ENCODE measurements around the gene ATXN1.
"Not testable (repeated sequence)": the region's sequence is repeated elsewhere in the genome, so short reads cannot be mapped to it uniquely, and the experiment has no call there.

ATXN1 gene

GRCh38 chr6:16470502-16471221 lies 290.6 kb downstream of the ATXN1 start:
- DNase-seq: no peak

DNA sequence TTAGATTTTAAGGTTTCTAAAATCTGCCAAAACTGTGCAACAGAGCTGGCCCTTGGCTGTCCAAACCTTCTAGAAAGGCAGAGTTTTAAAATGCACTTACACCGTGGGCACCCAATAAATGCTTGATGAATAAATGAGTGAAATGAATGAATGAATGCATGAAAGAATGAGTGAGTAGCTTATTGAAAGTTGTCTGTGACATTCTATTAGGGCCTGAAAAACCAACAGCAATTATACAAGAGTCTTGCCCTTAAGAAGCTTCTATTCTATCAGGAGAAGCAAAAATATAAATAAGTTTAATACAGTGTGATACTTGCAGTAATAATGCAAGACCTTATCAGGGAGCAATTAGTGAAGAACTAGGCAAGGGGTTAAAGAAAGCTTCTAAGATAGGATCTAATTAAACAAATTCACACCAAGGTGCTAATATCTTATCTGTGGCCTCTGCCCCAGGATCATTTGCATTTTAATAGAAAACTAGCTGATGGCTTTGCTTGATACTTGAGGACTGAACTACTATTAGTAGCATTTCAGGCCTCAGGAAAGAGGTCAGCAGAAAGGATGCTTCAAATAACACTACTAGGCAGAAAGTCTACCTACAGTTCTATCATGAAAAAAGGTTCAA lies 292.2 kb downstream of the ATXN1 start:
- no peak for DNase-seq

GRCh38 chr6:16466800-16467553 lies 294.3 kb downstream of the ATXN1 start:
- DNase-seq: no peak

DNA sequence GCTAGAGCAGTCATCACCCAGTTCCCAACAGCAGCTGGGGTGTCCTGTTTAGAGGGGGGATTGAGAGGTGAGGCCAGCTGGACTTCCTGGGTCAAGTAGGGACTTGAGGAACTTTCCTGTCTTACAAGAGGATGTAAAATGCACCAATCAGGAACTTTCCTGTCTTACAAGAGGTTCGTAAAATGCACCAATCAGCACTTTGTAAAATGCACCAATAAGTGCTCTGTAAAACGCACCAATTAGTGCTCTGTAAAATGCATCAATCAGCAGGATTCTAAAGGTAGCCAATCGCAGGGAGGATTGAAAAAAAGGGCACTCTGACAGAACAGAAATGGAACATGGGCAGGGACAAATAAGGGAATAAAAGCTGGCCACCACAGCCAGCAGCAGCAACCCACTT lies 297.2 kb downstream of the ATXN1 start:
- DNase-seq: no peak

DNA sequence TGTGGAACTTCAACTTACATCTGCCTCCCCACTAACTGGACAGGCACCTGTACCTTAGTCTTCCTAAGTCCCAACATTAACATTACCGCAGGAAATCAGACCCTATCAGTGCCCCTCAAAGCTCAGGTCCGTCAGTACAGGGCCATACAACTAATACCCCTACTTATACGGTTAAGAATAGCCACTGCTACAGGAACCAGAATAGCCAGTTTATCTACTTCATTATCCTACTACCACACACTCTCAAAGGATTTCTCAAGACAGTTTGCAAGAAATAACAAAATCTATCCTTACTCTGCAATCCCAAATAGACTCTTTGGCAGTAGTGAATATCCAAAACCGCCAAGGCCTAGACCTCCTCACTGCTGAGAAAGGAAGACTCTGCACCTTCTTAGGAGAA lies 298.0 kb downstream of the ATXN1 start:
- not testable (repeated sequence) for DNase-seq

- DNase-seq: peak; percentile 53 to 56 (median 55)
Measured at GRCh38 chr6:16461491-16461890, 299.8 kb downstream of the ATXN1 start.

- DNase-seq: not testable (repeated sequence)
Measured at GRCh38 chr6:16459472-16459871, 301.8 kb downstream of the ATXN1 start.

DNA sequence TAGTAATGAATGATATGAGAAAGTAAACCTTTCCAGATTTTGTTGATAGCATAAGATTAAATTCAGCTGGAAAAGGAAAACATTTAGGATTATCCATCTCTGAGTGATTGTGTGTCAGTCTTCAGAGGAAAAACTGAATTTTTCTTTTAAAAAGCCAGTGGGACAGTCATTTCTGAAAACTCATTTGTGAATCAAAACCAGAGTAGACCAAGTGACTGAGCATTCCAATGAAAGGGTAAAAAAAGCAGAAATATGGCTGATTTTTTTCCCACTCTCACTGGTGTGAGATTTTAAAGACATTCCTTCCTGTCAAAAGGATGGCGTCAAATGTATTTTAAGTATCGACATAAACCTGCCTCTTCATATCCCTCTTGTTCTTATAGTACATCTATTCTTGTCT lies 308.9 kb downstream of the ATXN1 start:
- no peak for DNase-seq

- DNase-seq: no peak
Measured at GRCh38 chr6:16450821-16451220, 310.4 kb downstream of the ATXN1 start.

- no peak for DNase-seq
Measured at GRCh38 chr6:16450285-16450684, 311.0 kb downstream of the ATXN1 start.

- no peak for DNase-seq
Measured at GRCh38 chr6:16446273-16446672, 315.0 kb downstream of the ATXN1 start.

- DNase-seq: no peak
Measured at GRCh38 chr6:16442031-16442430, 319.2 kb downstream of the ATXN1 start.

DNA sequence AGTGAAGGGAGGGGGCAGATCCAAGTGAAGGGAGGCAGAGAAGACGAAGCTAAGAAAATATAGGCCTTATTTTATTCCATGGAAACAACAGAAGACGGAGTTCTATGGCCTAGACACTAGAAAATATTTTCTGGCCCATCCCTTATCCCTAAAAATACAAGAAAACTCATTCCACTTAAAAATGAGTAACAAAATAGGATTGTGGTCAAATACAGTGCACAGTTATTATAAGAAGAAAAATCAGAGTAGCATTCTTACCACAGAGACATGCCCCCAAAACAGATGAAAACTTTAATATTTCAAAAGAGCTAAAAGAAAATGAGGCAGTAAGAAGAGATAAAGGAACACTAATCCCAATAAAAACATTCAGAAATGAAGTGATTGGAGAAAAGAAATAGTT lies 320.0 kb downstream of the ATXN1 start:
- DNase-seq: no peak

GRCh38 chr6:16440636-16441212 lies 320.5 kb downstream of the ATXN1 start:
- no peak for DNase-seq

DNA sequence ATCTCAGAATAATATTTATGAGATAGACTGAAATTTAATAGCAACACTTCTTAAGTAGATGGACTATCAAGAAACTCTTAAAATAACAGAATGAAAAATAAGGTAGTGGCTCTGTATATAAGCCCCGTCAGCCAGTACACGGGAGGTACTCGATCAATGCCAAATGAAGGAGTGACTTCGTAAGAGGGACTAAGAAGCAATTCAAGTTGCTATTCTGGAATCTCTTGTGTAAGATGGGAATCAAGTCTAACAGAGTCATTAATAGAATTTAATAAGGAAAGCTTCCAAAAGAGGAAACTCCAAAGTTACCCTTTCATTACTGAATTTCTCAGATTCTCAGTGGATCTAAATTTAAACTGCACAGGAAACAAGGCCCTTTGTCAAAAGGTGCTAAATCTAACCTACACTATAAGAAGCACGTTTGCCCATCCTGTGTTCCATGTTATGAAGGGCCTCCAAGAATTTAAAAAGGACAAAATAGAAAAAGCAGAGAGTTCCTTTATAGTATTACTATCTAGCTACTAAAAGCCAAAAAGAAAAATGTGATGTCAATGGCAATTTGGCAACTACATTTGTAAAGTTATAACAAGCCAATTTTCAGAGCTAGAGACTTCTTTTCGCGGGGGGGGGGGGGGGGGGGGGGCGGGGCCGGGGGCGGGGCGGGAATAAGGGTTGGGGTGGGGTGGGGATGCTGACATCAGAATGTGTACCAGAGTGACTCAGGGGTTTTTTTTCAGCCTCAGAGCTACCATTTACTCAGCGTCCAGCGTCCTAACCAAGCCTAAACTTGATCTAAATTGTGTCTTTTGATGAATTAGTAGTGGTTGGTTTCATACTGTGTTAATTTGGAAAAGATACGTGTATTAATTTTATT lies 322.3 kb downstream of the ATXN1 start:
- peak; percentile 59 to 75 (median 72) for DNase-seq

GRCh38 chr6:16437984-16438383 lies 323.3 kb downstream of the ATXN1 start:
- no peak for DNase-seq

- DNase-seq: no peak
Measured at GRCh38 chr6:16437095-16437494, 324.2 kb downstream of the ATXN1 start.

DNA sequence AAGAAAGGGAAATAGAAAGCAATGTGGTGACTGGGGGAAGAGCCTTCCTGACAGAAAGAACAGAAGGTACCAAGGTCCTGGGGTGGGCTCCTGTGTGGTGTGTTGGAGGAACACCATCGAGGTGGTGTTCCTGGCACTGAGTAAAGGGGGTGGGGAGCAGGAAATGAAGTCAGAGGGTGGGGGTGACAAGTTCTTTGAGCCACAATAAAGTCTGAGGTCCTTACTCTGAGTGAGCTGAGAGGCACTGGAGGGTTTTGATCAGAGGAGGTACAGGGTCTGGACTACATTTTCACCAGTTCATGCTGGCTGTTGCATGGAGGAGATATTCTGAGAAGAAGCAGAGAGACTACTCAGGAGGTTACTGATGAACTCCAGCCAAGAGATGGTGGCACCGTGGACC lies 324.7 kb downstream of the ATXN1 start:
- no peak for DNase-seq

GRCh38 chr6:16434885-16435284 lies 326.4 kb downstream of the ATXN1 start:
- peak; percentile 5 to 36 (median 35) for DNase-seq

DNA sequence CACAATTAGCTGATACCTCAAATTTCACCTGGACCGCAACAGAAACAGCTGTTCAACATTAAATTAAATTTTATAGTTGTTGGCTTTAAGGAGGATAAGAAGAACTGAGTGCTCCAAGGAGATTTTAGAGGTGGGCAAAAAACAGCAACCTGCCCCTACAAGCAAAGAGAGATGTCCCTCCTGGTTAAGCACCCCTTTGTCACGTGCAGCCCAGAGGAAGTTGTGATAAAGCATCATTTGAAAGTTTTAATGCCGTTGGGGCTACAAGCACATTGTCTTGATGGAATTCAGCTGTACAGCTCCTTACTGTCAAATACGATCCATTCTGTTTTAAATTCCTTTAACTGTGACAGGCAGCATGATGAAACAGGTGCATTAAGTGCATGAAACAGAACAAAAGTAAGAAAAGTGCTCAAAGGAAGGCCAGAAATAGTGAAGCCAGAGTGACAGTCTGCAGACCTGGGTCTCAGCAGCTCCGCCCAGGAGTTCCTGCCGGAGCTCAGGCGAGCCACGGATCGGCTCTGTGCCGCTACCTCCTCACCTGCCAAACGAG lies 327.8 kb downstream of the ATXN1 start:
- DNase-seq: no peak

DNA sequence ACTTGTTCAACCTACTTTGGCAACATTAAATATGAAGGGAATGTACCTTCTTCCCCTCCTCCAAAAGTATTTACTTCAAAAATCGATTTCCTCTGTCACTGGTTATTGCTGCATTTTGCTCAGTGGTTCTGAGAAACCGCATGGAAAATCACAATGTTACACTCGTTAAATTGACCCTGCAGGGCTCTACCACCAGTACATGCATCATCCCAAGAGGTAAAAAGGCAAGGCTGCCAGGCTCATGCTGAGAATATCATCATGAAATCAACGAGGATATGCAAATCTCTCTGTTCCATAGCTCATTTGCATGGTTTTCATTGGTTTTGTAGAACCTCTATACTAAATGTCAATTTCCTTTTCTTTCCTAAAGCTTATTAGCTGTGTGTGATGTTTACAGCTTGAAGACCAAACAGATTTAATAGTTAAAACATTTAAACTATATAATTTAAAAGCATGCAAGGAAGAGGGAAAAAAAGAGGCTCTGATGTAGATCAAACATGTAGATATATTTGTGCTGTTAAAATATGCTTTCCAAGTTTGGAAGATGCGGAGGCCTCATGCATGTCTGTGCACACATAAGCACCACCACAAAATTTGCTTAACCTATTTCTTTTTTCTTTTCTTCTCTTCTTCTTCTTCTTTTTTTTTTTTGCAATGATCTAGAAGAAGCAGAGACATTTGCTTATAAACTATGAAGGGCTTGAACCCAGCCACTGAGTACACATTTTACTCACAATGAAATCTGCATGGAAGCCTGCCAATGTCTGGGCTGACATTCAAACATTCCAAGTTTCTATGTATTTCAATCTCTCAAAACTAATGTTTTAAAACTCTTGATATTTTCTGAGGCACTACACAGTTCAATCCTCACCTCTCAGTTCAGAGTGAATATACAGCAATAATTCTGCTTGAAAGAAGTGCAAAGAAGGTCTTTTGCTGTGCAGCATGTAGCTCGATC lies 328.9 kb downstream of the ATXN1 start:
- DNase-seq: no peak

Data from suppressor macrophage treated with lipopolysaccharide for 1 hour (primary cell).